Body of pancreas (tissue), 4 donors: ENCODE data around the gene POLR1A.

Source experiments
- CTCF ChIP-seq, 7 experiments: fragments of 450-650 bp in 4 of 7; fragments of 200-600 bp in 3 of 7; sonication (generic) in 3 of 7; IDR thresholded peaks; one replicate each; pipeline ENCODE4 v1.5.1; 2016 to 2019; ENCODE audit warnings: antibody characterized with exemption in 7 of 7
- POLR2A ChIP-seq, 3 donors: fragments of 450-650 bp; IDR thresholded peaks; one replicate each; pipeline ENCODE4 v1.6.1; 2016; ENCODE audit warnings: antibody characterized with exemption in 3 of 3, mild to moderate bottlenecking in 2 of 3

GRCh38 chr2:85983766-85984165 lies 121.9 kb downstream of the POLR1A start:
- TF ChIP-seq CTCF (IDR thresholded peaks at IDR 0.05) (no peak), POLR2A (IDR thresholded peaks at IDR 0.05) (no peak)
